Activated CD4-positive, alpha-beta T cell treated with anti-CD3 and anti-CD28 coated beads, Interleukin-2, amount 10 ng/mL, durations not matched to agents 7 days and 5 days (primary cell): ENCODE results near the gene ZSCAN32. TPM values are rescaled to one million over a fixed set of nuclear protein-coding genes. Genes with fewer than 3 reads are reported as not detected.

Experiments
- CTCF ChIA-PET: fragments of 350-600 bp; sonication (Branson Sonifier 250); formaldehyde crosslinking; loops from one replicate; lab custom pipeline; 2021; ENCODE audit warnings: antibody characterized with exemption; lab: Charles Lee
- POLR2A ChIA-PET: fragments of 350-600 bp; sonication (Branson Sonifier 250); formaldehyde crosslinking; loops from one replicate; lab custom pipeline; 2021; ENCODE audit warnings: antibody characterized with exemption; lab: Charles Lee
- DNase-seq: peaks from one replicate; pipeline ENCODE4 v3.0.0-alpha.2; 2020
- H3K27ac Mint-ChIP-seq: one replicate; pipeline ENCODE4 v1.8.0; 2021; ENCODE audit warnings: mild to moderate bottlenecking, moderate library complexity, mixed read lengths
- H3K27me3 Mint-ChIP-seq: one replicate; pipeline ENCODE4 v1.8.0; 2021; ENCODE audit warnings: mixed read lengths
- H3K36me3 Mint-ChIP-seq: one replicate; pipeline ENCODE4 v1.8.0; 2021; ENCODE audit warnings: low read depth, mixed read lengths
- H3K4me1 Mint-ChIP-seq: one replicate; pipeline ENCODE4 v1.8.0; 2021; ENCODE audit warnings: mixed read lengths
- H3K4me3 Mint-ChIP-seq: one replicate; pipeline ENCODE4 v1.8.0; 2021; ENCODE audit warnings: mild to moderate bottlenecking, moderate library complexity, mixed read lengths
- H3K9me3 Mint-ChIP-seq: one replicate; pipeline ENCODE4 v1.8.0; 2021; ENCODE audit warnings: mixed read lengths
- total RNA-seq, 2 experiments: library from RNA; stranded (reverse); gene quantifications; one replicate each; pipeline ENCODE4 v1.2.3, GENCODE V29; 2021

The ZSCAN32 gene
- 10 to 100 TPM; 19.5 to 21.4 TPM for total RNA-seq

- ChIA-PET CTCF (interaction anchor here (0.6 to 2.3 kb wide), 10 partner anchors 10 to 217 kb away, joined by 3 to 7 read pairs (median 3); no protein-coding TSS in a partner anchor), POLR2A (interaction anchor here (0.5 to 1.5 kb wide), 3 partner anchors 43 to 79 kb away, joined by 3 read pairs; partner anchors contain the start of genes NAA60 and ZNF597)
- H3K4me1 Mint-ChIP-seq = peaks cover 33% of the 10 kb centered on the region
- H3K27me3 Mint-ChIP-seq = no peaks in the 10 kb centered on the region
- H3K9me3 Mint-ChIP-seq = peaks cover 47% of the 10 kb centered on the region
- peaks cover 73% of the 10 kb centered on the region for H3K36me3 Mint-ChIP-seq
- peak within 1 kb of the TSS; percentile 80 for H3K4me3 Mint-ChIP-seq
- peak within 1 kb of the TSS; percentile 88 for H3K27ac Mint-ChIP-seq
- peak; percentile 99 for DNase-seq
Observed at GRCh38 chr16:3400779-3401688, at the start of gene ZSCAN32, which contains the start of gene ZNF174. TSS of gene ZSCAN32 (minus strand) at chr16:3401004. CDS start at chr16:3397557, 3,447 bp downstream. TSS of gene ZNF174 (plus strand) at chr16:3401215. CDS start at chr16:3402005, 790 bp downstream.

- DNase-seq = peak; percentile 43
- H3K9me3 Mint-ChIP-seq = peaks cover 26% of the 10 kb centered on the region
- no peaks in the 10 kb centered on the region for H3K27me3 Mint-ChIP-seq
- ChIA-PET POLR2A (interaction anchor here (0.6 to 2.4 kb wide), 5 partner anchors 11 to 282 kb away, joined by 3 to 6 read pairs (median 3); partner anchors contain the start of genes ZNF174, ZNF263 and ZSCAN32), CTCF (interaction anchor here (0.5 to 2.8 kb wide), 6 partner anchors 9 to 281 kb away, joined by 3 to 7 read pairs (median 3); no protein-coding TSS in a partner anchor)
- H3K4me1 Mint-ChIP-seq = peaks cover 24% of the 10 kb centered on the region
- peaks cover 52% of the 10 kb centered on the region for H3K36me3 Mint-ChIP-seq
- peak overlapping the region; percentile 93 for H3K27ac Mint-ChIP-seq
- peak overlapping the region; percentile 88 for H3K4me3 Mint-ChIP-seq
Observed at GRCh38 chr16:3444032-3444388, 43.2 kb upstream of the ZSCAN32 start.

GRCh38 chr16:3443108-3444031 is 42.6 kb upstream of the ZSCAN32 start, which contains the start of the genes NAA60 and ZNF597:
TSS of gene NAA60 (plus strand) at chr16:3443680. CDS start at chr16:3476228, 32,548 bp downstream.
TSS of gene ZNF597 (minus strand) at chr16:3443504. CDS start at chr16:3443153, 351 bp downstream.
- CTCF ChIA-PET = interaction anchor here (0.5 to 2.8 kb wide), 9 partner anchors 9 to 1616 kb away, joined by 3 to 7 read pairs (median 3); no protein-coding TSS in a partner anchor
- Mint-ChIP-seq H3K27ac (peak within 1 kb of the TSS; percentile 93), H3K4me1 (peaks cover 24% of the 10 kb centered on the region), H3K9me3 (peaks cover 26% of the 10 kb centered on the region), H3K36me3 (peaks cover 52% of the 10 kb centered on the region), H3K27me3 (no peaks in the 10 kb centered on the region), H3K4me3 (peak within 1 kb of the TSS; percentile 88)
- POLR2A ChIA-PET = interaction anchor here (0.6 to 2.4 kb wide), 6 partner anchors 11 to 282 kb away, joined by 3 to 6 read pairs (median 3); partner anchors contain the start of genes ZNF174, ZNF263 and ZSCAN32
- DNase-seq = peak; percentile 84

- Mint-ChIP-seq H3K4me3 (no peak overlapping the region), H3K36me3 (peaks cover 52% of the 10 kb centered on the region)
Observed at GRCh38 chr16:3439637-3440036, 38.8 kb upstream of the ZSCAN32 start.

GRCh38 chr16:3434373-3434772 is 33.6 kb upstream of the ZSCAN32 start:
- Mint-ChIP-seq H3K9me3 (peaks cover 26% of the 10 kb centered on the region), H3K4me3 (no peak overlapping the region), H3K27ac (peak overlapping the region; percentile 60), H3K27me3 (no peaks in the 10 kb centered on the region), H3K36me3 (peaks cover 59% of the 10 kb centered on the region), H3K4me1 (peaks cover 20% of the 10 kb centered on the region)
- ChIA-PET CTCF (no interaction called here), POLR2A (no interaction called here)
- no peak for DNase-seq

More at GRCh38 chr16:3439637-3440036, 38.8 kb upstream of the ZSCAN32 start:
- peaks cover 22% of the 10 kb centered on the region for H3K9me3 Mint-ChIP-seq
- peaks cover 17% of the 10 kb centered on the region for H3K4me1 Mint-ChIP-seq
- H3K27me3 Mint-ChIP-seq = no peaks in the 10 kb centered on the region
- H3K27ac Mint-ChIP-seq = no peak overlapping the region
- ChIA-PET CTCF (no interaction called here), POLR2A (no interaction called here)
- no peak for DNase-seq

- ChIA-PET CTCF (interaction anchor here (0.7 to 2.1 kb wide), 3 partner anchors 10 to 39 kb away, joined by 3 to 7 read pairs (median 4); partner anchors contain the start of genes NAA60 and ZNF597), POLR2A (no interaction called here)
- H3K27me3 Mint-ChIP-seq = no peaks in the 10 kb centered on the region
- H3K4me1 Mint-ChIP-seq = peaks cover 20% of the 10 kb centered on the region
- H3K9me3 Mint-ChIP-seq = peaks cover 27% of the 10 kb centered on the region
- peaks cover 40% of the 10 kb centered on the region for H3K36me3 Mint-ChIP-seq
- H3K4me3 Mint-ChIP-seq = peak overlapping the region; percentile 19
- H3K27ac Mint-ChIP-seq = peak overlapping the region; percentile 80
- DNase-seq = peak; percentile 52
Observed at GRCh38 chr16:3431779-3432219, 31.0 kb upstream of the ZSCAN32 start.

GRCh38 chr16:3413730-3414379 is 13.1 kb upstream of the ZSCAN32 start:
- DNase-seq = no peak
- Mint-ChIP-seq H3K4me1 (no peaks in the 10 kb centered on the region), H3K4me3 (no peak overlapping the region), H3K36me3 (peaks cover 25% of the 10 kb centered on the region), H3K9me3 (peaks cover 44% of the 10 kb centered on the region), H3K27me3 (no peaks in the 10 kb centered on the region), H3K27ac (no peak overlapping the region)
- ChIA-PET POLR2A (no interaction called here), CTCF (no interaction called here)

- CTCF ChIA-PET = interaction anchor here (0.7 kb wide), 1 partner anchor 178 kb away, joined by 3 read pairs; no protein-coding TSS in a partner anchor
- Mint-ChIP-seq H3K4me3 (no peak overlapping the region), H3K27me3 (no peaks in the 10 kb centered on the region)
Observed at GRCh38 chr16:3408561-3409197, 7.9 kb upstream of the ZSCAN32 start.

GRCh38 chr16:3401719-3402397 is 1.1 kb upstream of the ZSCAN32 start:
- Mint-ChIP-seq H3K4me3 (peak overlapping the region; percentile 80), H3K9me3 (peaks cover 49% of the 10 kb centered on the region), H3K4me1 (peaks cover 33% of the 10 kb centered on the region), H3K36me3 (peaks cover 73% of the 10 kb centered on the region), H3K27me3 (no peaks in the 10 kb centered on the region), H3K27ac (peak overlapping the region; percentile 88)
- POLR2A ChIA-PET = interaction anchor here (0.6 to 1.5 kb wide), 2 partner anchors 37 to 42 kb away, joined by 3 to 5 read pairs; partner anchors contain the start of genes NAA60 and ZNF597
- CTCF ChIA-PET = interaction anchor here (0.6 to 2.3 kb wide), 8 partner anchors 9 to 902 kb away, joined by 3 to 7 read pairs (median 3); no protein-coding TSS in a partner anchor
- DNase-seq = no peak

More at GRCh38 chr16:3408561-3409197, 7.9 kb upstream of the ZSCAN32 start:
- H3K4me1 Mint-ChIP-seq = peaks cover 6% of the 10 kb centered on the region
- H3K9me3 Mint-ChIP-seq = peaks cover 67% of the 10 kb centered on the region
- H3K36me3 Mint-ChIP-seq = peaks cover 71% of the 10 kb centered on the region
- H3K27ac Mint-ChIP-seq = no peak overlapping the region
- no peak for DNase-seq
- POLR2A ChIA-PET = interaction anchor here (0.7 kb wide), 1 partner anchor 34 kb away, joined by 4 read pairs; no protein-coding TSS in a partner anchor

- H3K4me3 Mint-ChIP-seq = peak overlapping the region; percentile 80
- peaks cover 33% of the 10 kb centered on the region for H3K4me1 Mint-ChIP-seq
- H3K9me3 Mint-ChIP-seq = peaks cover 46% of the 10 kb centered on the region
- peak overlapping the region; percentile 82 for H3K27ac Mint-ChIP-seq
- DNase-seq = no peak
- CTCF ChIA-PET = interaction anchor here (0.7 to 2.3 kb wide), 6 partner anchors 14 to 216 kb away, joined by 3 to 7 read pairs (median 3); no protein-coding TSS in a partner anchor
- POLR2A ChIA-PET = interaction anchor here (0.5 to 1.5 kb wide), 2 partner anchors 43 to 78 kb away, joined by 3 read pairs; partner anchors contain the start of genes NAA60 and ZNF597
- no peaks in the 10 kb centered on the region for H3K27me3 Mint-ChIP-seq
- H3K36me3 Mint-ChIP-seq = peaks cover 74% of the 10 kb centered on the region
Observed at GRCh38 chr16:3400446-3400778, 392 bp downstream of the ZSCAN32 start.
